GM12878 (cell line): ENCODE results near the gene ORMDL1. TPM values are rescaled to one million over a fixed set of nuclear protein-coding genes. Genes with fewer than 3 reads are reported as not detected.
A peak's percentile ranks its signal among the peaks of the same experiment; 100 is the strongest.

Experiments
- ATAC-seq: fragments of 200-7000 bp; cut with Tn5 transposase; 3 replicates; pipeline ENCODE4 v1.9.1; 2020; ENCODE audit warnings: mild to moderate bottlenecking, moderate library complexity
- BruUV-seq: library from RNA; stranded (reverse); fragments of 400-500 nt; replicated peaks from 2 replicates; lab custom pipeline; 2021; lab: Mats Ljungman, UMichigan
- CTCF ChIA-PET: fragments of 300-600 bp; sonication (Branson Sonifier 250); formaldehyde crosslinking; extraction: SDS; loops from one replicate; lab custom pipeline; 2021; ENCODE audit warnings: inconsistent platforms; lab: Yijun Ruan, JAX
- POLR2A ChIA-PET: fragments of 350-600 bp; formaldehyde crosslinking; extraction: SDS; loops from one replicate; lab custom pipeline; 2021; ENCODE audit warnings: inconsistent platforms; lab: Charles Lee
- RAD21 ChIA-PET: fragments of 300-600 bp; sonication (Branson Sonifier 250); formaldehyde crosslinking; loops from one replicate; lab custom pipeline; 2023; ENCODE audit warnings: antibody characterized with exemption; ENCODE audit not compliant: unreplicated experiment; lab: Charles Lee
- SMC1A ChIA-PET: fragments of 300-600 bp; sonication (Branson Sonifier 250); formaldehyde crosslinking; loops from one replicate; lab custom pipeline; 2023; ENCODE audit not compliant: unreplicated experiment, uncharacterized antibody; lab: Charles Lee
- DNase-seq: peaks from one replicate; pipeline ENCODE4 v3.0.0-alpha.2; 2011; ENCODE audit warnings: low read depth, low spot score
- FAIRE-seq: peaks from 3 replicates; lab custom pipeline; 2011; peaks lifted over from hg19 to GRCh38; lab: Jason Lieb, UNC
- H2AFZ ChIP-seq: 2 replicates; pipeline ENCODE4 v1.6.0; 2011; ENCODE audit warnings: low read depth, low read length, control low read depth; ENCODE audit not compliant: control insufficient read depth
- H3K27ac ChIP-seq: 2 replicates; pipeline ENCODE4 v1.5.1; 2011; ENCODE audit warnings: control low read depth; ENCODE audit not compliant: control insufficient read depth, insufficient read depth
- H3K27me3 ChIP-seq, 2 experiments: replicated peaks in 1 of 2; 2 replicates each; pipeline versions ENCODE4 v1.6.0 to v1.6.1; 2011; ENCODE audit warnings: low read length in 1 of 2; ENCODE audit not compliant: control insufficient read depth in 2 of 2, insufficient read depth in 2 of 2
- H3K36me3 ChIP-seq, 2 experiments: 2 replicates each; pipeline ENCODE4 v1.5.1; 2011; ENCODE audit warnings: low read length in 1 of 2; ENCODE audit not compliant: control insufficient read depth in 2 of 2, insufficient read depth in 2 of 2
- H3K4me1 ChIP-seq: 2 replicates; pipeline ENCODE4 v1.6.1; 2011; ENCODE audit warnings: mild to moderate bottlenecking, low read length, moderate library complexity, mixed read lengths; ENCODE audit not compliant: control insufficient read depth, insufficient read depth
- H3K4me2 ChIP-seq: 2 replicates; pipeline ENCODE4 v1.6.0; 2011; ENCODE audit warnings: control low read depth; ENCODE audit not compliant: control insufficient read depth, insufficient read depth
- H3K4me3 ChIP-seq: fragments of 200-600 bp; sonication (generic); 2 replicates; pipeline ENCODE4 v1.5.1; 2016
- H3K79me2 ChIP-seq: 2 replicates; pipeline ENCODE4 v1.6.0; 2011; ENCODE audit warnings: low read length; ENCODE audit not compliant: control insufficient read depth, insufficient read depth
- H3K9ac ChIP-seq: 2 replicates; pipeline ENCODE4 v1.8.0; 2011; ENCODE audit warnings: low read length, control low read depth, mixed read lengths; ENCODE audit not compliant: control insufficient read depth, insufficient read depth
- H3K9me3 ChIP-seq: replicated peaks from 3 replicates; pipeline ENCODE4 v1.5.1; 2011; ENCODE audit warnings: mild to moderate bottlenecking, low read length; ENCODE audit not compliant: control insufficient read depth, insufficient read depth
- H4K20me1 ChIP-seq: 2 replicates; pipeline ENCODE4 v1.6.0; 2011; ENCODE audit not compliant: control insufficient read depth, insufficient read depth
- CHD4 ChIP-seq: fragments of 200-600 bp; sonication (generic); IDR thresholded peaks from 2 replicates; pipeline ENCODE4 v1.6.1; 2016; ENCODE audit warnings: mild to moderate bottlenecking
- GABPA ChIP-seq: IDR thresholded peaks from 2 replicates; pipeline ENCODE4 v1.6.1; 2014; ENCODE audit warnings: antibody characterized with exemption, low read depth, mild to moderate bottlenecking, inconsistent platforms
- IRF4 ChIP-seq: IDR thresholded peaks from 2 replicates; pipeline ENCODE4 v1.6.1; 2011; ENCODE audit warnings: low read depth, low read length
- MEF2B ChIP-seq: fragments of 450-650 bp; IDR thresholded peaks from 2 replicates; pipeline ENCODE4 v1.6.1; 2018; ENCODE audit warnings: mild to moderate bottlenecking, moderate library complexity; ENCODE audit not compliant: partially characterized antibody, poor library complexity, severe bottlenecking
- MTA2 ChIP-seq: fragments of 450-650 bp; IDR thresholded peaks from 2 replicates; pipeline ENCODE4 v1.6.1; 2016; ENCODE audit warnings: low read depth, mild to moderate bottlenecking, moderate library complexity
- NFIC ChIP-seq: IDR thresholded peaks from 2 replicates; pipeline ENCODE4 v1.6.1; 2012; ENCODE audit warnings: low read depth, mild to moderate bottlenecking, inconsistent platforms, low read length, moderate library complexity
- NFYB ChIP-seq: IDR thresholded peaks from 2 replicates; pipeline ENCODE4 v1.6.1; 2011; ENCODE audit warnings: low read depth, mild to moderate bottlenecking, low read length, improper control_type of control experiment, moderate library complexity; ENCODE audit not compliant: insufficient read depth
- SIN3A ChIP-seq: IDR thresholded peaks from 2 replicates; pipeline ENCODE4 v1.6.1; 2012; ENCODE audit warnings: low read depth, low read length, improper control_type of control experiment
- SKIL ChIP-seq: fragments of 450-650 bp; IDR thresholded peaks from 2 replicates; pipeline ENCODE4 v1.6.1; 2017; ENCODE audit warnings: mild to moderate bottlenecking, low read depth, inconsistent platforms; ENCODE audit not compliant: poor library complexity, severe bottlenecking
- SRF ChIP-seq, 2 experiments: IDR thresholded peaks; 2 replicates each; pipeline ENCODE4 v1.6.1; 2011; ENCODE audit warnings: low read depth in 2 of 2, low read length in 2 of 2, mild to moderate bottlenecking in 1 of 2, moderate library complexity in 1 of 2
- SUPT20H ChIP-seq: IDR thresholded peaks from 2 replicates; pipeline ENCODE4 v1.6.1; 2011; ENCODE audit warnings: low read depth, mild to moderate bottlenecking, low read length, moderate library complexity, borderline replicate concordance; ENCODE audit not compliant: control insufficient read depth
- TBL1XR1 ChIP-seq: IDR thresholded peaks from 2 replicates; pipeline ENCODE4 v1.6.1; 2012; ENCODE audit warnings: low read depth, low read length, improper control_type of control experiment
- TCF3 ChIP-seq: IDR thresholded peaks from 2 replicates; pipeline ENCODE4 v1.6.1; 2012; ENCODE audit warnings: low read depth, mild to moderate bottlenecking, low read length, borderline replicate concordance; ENCODE audit not compliant: insufficient read depth
- ZNF384 ChIP-seq: IDR thresholded peaks from 2 replicates; pipeline ENCODE4 v1.6.1; 2012; ENCODE audit warnings: low read depth, mild to moderate bottlenecking, low read length, improper control_type of control experiment, borderline replicate concordance
- ZNF687 ChIP-seq: fragments of 450-650 bp; IDR thresholded peaks from 2 replicates; pipeline ENCODE4 v1.6.1; 2017; ENCODE audit warnings: mild to moderate bottlenecking, moderate library complexity
- WGBS: methylation state at CpG from one replicate; pipeline ENCODE4 v1.1.6; 2016; ENCODE audit warnings: low lambda C conversion rate; ENCODE audit not compliant: insufficient replicate concordance, insufficient coverage; ENCODE audit errors: missing lambda C conversion rate; 5-methylcytosine and 5-hydroxymethylcytosine counted together
- in situ Hi-C: fragments of 300-500 bp; cut with MboI; formaldehyde crosslinking; loops from 9 replicates; pipeline ENCODE4 v1.14.3; 2018; ENCODE audit warnings: mixed read lengths
- intact Hi-C: fragments of 100-400 bp; cut with micrococcal nuclease; formaldehyde crosslinking; loops from one replicate; pipeline ENCODE4 v1.14.2; 2022; ENCODE audit not compliant: unreplicated experiment
- polyA plus RNA-seq, 11 experiments: library from polyadenylated mRNA; depleted of rRNA in 4 of 11; unstranded in 6 of 11; stranded (reverse) in 5 of 11; fragments of >200 nt; fragmentation: Nextera tagmentation in 4 of 11; fragmentation: Illumina TruSeq in 1 of 11; extraction: Ambion mirVana in 4 of 11; extraction: Trizol in 1 of 11; gene quantifications; 1 replicate in 1 of 11; 2 replicates in 10 of 11; pipeline versions ENCODE4 v1.2.1 to v1.2.3, GENCODE V29; 2011 to 2016; ENCODE audit warnings: inconsistent platforms in 2 of 11, missing spikeins in 2 of 11, low read depth in 1 of 11
- total RNA-seq, 4 experiments: library from RNA; depleted of rRNA in 3 of 4; stranded (reverse); fragments of >200 nt in 3 of 4; fragmentation: Illumina TruSeq in 1 of 4; extraction: Trizol in 1 of 4; gene quantifications; 2 replicates each; pipeline versions ENCODE4 v1.2.1 to v1.2.3, GENCODE V29; 2013 to 2021

The ORMDL1 gene
- total and polyA plus RNA-seq, 10 of the 15 experiments (the other 5 are each of a cell fraction or from before 2014, with no cell fraction given): 62.6 to 161 (median 95.7) TPM

- peaks cover 73% of the 10 kb centered on the region for H3K79me2 ChIP-seq
- H3K4me1 ChIP-seq: peaks cover 4% of the 10 kb centered on the region; the same call in 1 of the 2 replicates
- ATAC-seq: peak; percentile 36
- peaks cover 2 to 14% of the 10 kb centered on the region in 2 experiments; a peak in 2 of 4 replicates for H3K36me3 ChIP-seq
- WGBS: 4% methylated on average over 17 of the region's 17 CpGs
- no peak for FAIRE-seq
- H4K20me1 ChIP-seq: no peaks in the 10 kb centered on the region
- peak overlapping the region; percentile 68 for H3K4me2 ChIP-seq
- in situ Hi-C loops: no loop called here
- ChIA-PET RAD21 (interaction anchor here (1.1 to 1.7 kb wide), 3 partner anchors 19 to 122 kb away, joined by 3 to 7 read pairs (median 4); partner anchors contain the start of genes ASNSD1 and OSGEPL1), POLR2A (interaction anchor here (1.0 to 3.7 kb wide), 2 partner anchors 21 to 74 kb away, joined by 3 to 23 read pairs; partner anchors contain the start of gene OSGEPL1), CTCF (interaction anchor here (1.0 to 3.2 kb wide), 2 partner anchors 20 to 23 kb away, joined by 3 to 14 read pairs; partner anchors contain the start of gene OSGEPL1), SMC1A (interaction anchor here (1.1 kb wide), 2 partner anchors 18 to 20 kb away, joined by 3 read pairs; no protein-coding TSS in a partner anchor)
- BruUV-seq: TSS peak; percentile 68
- H2AFZ ChIP-seq: peak overlapping the region; percentile 95
- peak overlapping the region; percentile 83 for H3K9ac ChIP-seq
- peak overlapping the region; percentile 92 for H3K27ac ChIP-seq
- H3K4me3 ChIP-seq: peak overlapping the region; percentile 86
- H3K9me3 ChIP-seq: no peaks in the 10 kb centered on the region; the same call in 2 of the 3 replicates
- intact Hi-C loops: loop anchor here (5.0 kb wide), 3 partner anchors 121 to 749 kb away; partner anchors contain the start of genes ASNSD1, HIBCH and NEMP2
- peak; percentile 20 for DNase-seq
- no peaks in the 10 kb centered on the region for H3K27me3 ChIP-seq
- TF ChIP-seq CHD4: no peak
- no peak for TF ChIP-seq NFIC
- TF ChIP-seq SKIL: peak; percentile 21
- peak; percentile 88 for TF ChIP-seq GABPA
- 0 out of 2 replicates have a peak, but pooled peaks have one; percentile 10 for TF ChIP-seq TCF3
- no peak for TF ChIP-seq TBL1XR1
- TF ChIP-seq ZNF384: no peak
- no peak for TF ChIP-seq SIN3A
- TF ChIP-seq SUPT20H: no peak
- peak; percentile 16 for TF ChIP-seq MEF2B
- no peak for TF ChIP-seq NFYB
- TF ChIP-seq IRF4: no peak
- TF ChIP-seq SRF (IDR thresholded peaks at IDR 0.05; ENCODE audit: low read depth in 2 of 2, low read length in 2 of 2): no peak
- TF ChIP-seq ZNF687: peak; percentile 71
- TF ChIP-seq MTA2: 0 out of 2 replicates have a peak, but pooled peaks have one; percentile 20
Observed at GRCh38 chr2:189783451-189783926, 650 bp downstream of the ORMDL1 start.
